ENCODE measurements around the gene RHOH. TPM values are rescaled to one million over a fixed set of nuclear protein-coding genes. Genes with fewer than 3 reads are reported as not detected.

RHOH gene
- polyA plus RNA-seq, 12 donors = 0.16 to 1.6 (median 0.57) TPM; not detected in 2

DNA sequence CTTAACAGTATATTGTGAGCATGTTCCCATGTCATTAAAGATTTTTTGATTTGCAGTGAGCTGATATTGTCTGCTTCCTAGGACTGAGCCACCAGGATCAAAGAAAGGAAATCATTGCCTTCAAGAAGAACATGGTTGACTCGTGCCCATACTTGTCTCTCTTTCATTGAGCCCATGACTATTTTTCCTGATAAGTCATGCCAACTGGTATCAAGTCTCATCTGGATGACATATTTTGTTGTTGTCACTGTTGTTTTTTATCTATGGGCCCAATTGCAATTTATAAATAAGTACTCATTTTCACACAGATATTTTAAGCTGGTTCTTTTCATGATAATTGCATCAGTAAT is 10.2 kb upstream of the RHOH start:
- no peak for DNase-seq

GRCh38 chr4:40187386-40187906 is 9.4 kb upstream of the RHOH start:
- DNase-seq = no peak

DNA sequence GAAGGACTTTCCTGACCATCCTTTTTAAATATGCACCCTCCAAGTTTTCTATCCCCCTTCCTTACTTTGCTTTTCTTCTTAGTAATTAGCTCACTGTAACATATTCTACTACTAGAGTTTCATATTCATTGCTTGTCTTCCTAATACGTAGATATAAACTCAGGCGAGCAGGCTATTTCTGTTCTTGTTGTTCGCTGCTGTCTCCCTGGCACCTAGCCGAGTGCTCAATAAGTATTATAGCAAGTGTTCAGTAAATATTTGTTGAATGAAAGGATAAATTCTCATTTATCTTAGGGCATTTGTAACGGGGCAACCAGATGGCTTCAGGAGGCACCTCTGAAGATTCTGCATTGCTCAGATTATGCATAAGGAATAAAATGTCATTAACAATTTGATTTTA is 6.8 kb upstream of the RHOH start:
- DNase-seq = peak; percentile 39

GRCh38 chr4:40190465-40190864 is 6.4 kb upstream of the RHOH start:
- no peak for DNase-seq

- DNase-seq = no peak
Measured at GRCh38 chr4:40190880-40191815, 5.7 kb upstream of the RHOH start.

DNA sequence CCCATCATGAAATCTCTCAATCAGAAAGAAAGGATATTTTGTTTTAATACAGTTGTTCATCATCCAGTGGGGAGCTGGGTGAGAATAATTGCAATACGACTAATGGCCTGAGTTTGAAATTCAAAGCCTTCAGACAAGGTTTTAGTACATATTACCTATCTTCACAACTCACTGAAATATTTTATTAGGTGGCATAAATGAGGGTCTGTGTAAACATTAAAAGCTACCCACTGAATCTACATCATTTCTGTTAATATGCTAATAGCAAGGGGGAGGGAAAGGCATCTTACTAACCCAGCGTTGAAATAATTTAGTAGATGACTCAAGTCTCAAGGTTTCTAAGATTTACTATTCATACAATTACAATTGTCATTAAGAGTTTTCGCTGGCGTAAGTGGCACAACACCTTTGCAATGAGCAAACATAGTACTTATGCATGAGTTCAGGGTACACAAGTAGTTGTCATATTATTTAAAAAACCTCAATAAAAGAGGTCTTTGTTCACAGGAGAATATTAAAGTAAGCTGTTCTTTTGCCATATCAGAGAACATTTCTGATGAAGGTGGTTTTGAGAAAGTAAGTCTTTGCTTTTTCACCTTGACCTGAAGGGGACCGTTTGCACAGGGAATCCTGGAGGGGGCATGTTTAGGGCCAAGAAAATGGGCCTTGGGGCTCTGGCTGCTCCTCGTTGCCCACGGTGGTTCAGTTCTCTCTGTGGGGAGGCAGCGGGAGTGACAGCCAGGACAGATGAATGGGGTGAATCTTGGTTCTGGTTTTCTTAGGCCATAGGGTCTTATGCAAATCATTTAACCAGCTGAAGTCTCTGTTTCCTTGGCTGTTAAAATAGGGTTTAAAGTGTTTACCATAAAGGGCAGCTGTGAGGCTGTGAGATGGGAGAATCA is 4.5 kb upstream of the RHOH start:
- no peak for DNase-seq

DNA sequence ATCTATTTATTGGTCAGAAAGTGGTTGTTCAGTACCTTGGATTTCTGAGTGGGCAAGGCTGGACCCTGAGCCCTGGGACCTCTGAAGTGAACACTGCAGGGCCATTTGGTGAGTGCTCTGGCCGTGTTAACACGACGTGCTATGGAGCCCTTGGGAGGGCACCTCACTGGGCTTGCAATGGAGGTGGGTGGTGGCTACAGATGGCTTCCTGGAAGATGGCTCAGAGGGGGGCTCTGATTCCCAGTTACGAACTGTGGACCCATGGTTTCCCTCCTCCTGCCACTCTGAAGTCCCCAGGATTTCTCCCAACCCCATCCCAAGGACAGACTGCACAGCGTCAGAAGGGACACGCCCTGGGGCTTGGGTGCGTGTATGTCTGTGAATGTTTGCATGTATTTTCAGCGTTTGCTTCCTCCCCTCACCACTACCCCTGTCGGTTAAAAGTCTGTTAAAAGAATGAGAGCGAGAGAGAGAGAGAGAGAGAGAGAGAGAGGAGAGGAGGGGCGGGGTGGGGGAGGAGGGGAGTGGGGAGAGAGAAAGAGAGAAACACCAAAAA is 3.7 kb upstream of the RHOH start:
- DNase-seq = no peak

- no peak for DNase-seq
Measured at GRCh38 chr4:40193578-40193977, 3.3 kb upstream of the RHOH start.

DNA sequence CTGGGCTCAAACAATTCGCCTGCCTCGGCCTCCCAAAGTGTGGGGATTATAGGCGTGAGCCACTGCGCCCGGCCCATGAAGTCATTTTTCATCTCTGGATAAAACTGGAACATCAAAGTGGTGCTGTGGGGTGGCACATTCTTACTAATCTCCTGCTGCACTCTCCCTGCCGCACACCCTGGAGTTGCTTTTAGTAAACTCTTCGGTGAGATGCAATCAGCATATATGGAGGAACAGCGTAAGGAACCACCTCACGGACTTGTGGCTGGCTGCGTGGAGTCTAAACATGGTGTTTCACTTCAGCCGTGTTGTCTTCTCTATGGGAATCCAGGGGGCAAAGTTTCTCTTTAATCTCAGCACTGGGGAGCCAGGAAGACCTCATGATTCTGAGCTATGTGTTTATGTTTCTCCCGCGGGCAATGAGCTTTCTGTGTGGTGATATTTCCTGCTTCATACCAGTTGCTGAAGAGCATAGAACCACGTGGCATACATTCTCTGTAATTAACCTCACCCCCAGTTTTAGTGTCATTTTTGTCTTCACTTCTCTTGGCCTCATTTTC is 2.1 kb upstream of the RHOH start:
- DNase-seq = no peak

- DNase-seq = no peak
Measured at GRCh38 chr4:40195182-40196177, 1.4 kb upstream of the RHOH start.

DNA sequence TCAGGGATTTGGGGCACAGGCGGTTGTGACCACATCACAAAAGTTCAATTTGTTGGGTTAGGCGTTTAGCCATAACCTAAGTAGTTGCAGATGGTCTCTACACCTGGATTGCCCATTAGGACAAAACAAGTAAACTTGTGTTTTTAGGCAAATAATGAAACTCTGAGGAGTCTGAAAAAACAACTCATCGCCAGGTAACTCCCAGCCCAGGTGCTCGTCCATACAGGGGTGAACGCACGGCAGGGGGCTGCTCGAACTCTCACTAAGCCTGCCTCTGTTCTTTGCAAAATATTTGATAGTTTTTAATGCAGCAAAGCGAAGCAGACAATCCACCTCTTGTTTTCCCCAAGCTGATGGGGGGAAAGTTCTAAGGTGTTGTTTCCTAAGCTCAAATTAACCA is 559 bp upstream of the RHOH start:
- DNase-seq = no peak

- no peak for DNase-seq
Measured at GRCh38 chr4:40197879-40198689, 1.3 kb downstream of the RHOH start.

DNA sequence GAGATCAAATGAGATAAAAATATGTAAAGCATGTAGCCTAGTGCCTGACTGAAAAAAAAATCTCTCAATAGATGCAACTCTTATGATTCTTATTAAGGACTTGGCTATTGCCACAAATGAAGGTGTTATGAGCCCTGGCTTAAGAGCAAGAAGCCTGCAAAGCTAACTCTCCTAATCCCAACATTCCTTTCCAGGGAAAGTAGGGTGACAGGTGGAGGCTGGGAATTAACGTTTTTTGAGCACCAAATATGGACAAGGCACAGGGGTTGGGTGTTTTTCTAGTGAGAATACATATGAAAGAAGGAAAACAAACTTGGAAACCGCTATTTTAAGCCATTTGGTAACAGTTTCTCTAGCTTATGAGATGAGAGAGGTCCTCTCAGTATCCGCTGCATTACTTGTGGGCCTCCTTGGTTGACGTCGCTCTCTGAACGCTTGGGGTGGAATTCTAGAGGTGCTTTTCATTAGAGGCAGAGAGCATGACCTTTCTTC is 2.4 kb downstream of the RHOH start:
- DNase-seq = no peak

DNA sequence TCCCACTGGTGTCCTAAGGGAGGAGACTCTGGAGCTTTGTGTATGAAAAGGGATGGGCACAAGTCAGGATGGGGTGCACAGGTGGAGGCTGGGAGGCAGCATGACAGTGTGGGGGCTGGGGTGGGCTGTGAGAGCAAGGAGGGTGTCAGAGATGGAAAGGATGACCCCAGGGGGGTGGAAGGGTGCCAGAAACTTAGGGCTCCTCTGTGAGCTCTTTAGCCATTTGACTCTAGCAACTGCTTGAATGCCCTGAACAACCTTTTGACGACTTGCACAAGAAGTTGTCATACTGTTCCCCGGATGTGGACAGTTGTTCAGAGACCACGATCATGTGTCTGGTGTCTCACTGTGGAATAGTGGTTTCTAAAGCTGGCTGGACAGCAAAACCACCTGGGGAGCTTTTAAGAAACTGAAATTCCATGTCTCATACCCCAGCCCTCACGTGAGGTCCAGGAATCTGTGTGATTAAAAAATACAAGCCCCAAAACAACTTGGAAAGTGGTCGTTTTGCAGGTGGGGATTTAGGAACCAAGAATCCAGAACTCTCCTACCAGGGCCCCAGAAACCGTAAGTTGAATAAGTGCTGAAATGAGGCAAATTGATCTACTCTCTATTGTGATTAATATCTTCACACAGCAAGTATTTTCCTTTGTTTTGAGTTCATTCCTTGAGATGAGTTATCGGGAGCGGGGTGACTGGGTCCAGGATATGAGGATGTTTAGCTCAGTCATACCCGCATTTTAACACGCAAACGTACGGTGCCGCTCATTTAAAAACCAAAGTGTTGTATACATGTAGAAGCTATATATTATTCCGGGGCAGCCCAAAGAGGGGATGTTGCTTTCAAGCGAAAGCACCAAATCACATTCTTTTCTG is 3.4 kb downstream of the RHOH start:
- DNase-seq = no peak

GRCh38 chr4:40200875-40201801 is 4.3 kb downstream of the RHOH start:
- no peak for DNase-seq

- no peak for DNase-seq
Measured at GRCh38 chr4:40201898-40202297, 5.1 kb downstream of the RHOH start.

DNA sequence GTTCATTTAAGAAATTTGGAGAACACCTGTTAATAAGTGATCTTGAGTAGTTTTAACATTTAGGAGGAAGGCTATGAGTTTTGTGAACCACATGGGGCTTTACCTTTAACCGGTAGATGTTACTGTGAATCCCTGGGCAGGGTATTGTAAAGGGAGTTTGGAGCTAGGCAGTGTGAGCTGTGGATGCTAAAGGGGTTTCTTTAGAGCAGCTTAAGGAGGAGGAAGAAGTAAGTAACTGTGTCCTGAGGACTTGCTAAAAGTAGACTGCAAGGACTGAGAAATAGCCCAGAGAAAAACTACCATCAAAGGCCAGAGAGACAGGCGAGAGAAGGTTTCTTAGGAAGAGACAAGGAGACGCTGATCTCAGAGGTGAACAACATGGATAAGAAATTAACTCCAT is 5.6 kb downstream of the RHOH start:
- DNase-seq = no peak
